22Rv1 (cell line): Measurements from ENCODE around the gene CDK5RAP2.

Source experiments
- ZFX ChIP-seq: fragments of 450-650 bp; IDR thresholded peaks from 2 replicates; pipeline ENCODE4 v1.6.1; 2017; ENCODE audit warnings: antibody characterized with exemption, borderline replicate concordance
- TF ChIP-seq, protein P1 (sequence below): fragments of 450-650 bp; IDR thresholded peaks from 2 replicates; pipeline ENCODE4 v1.5.1; 2017; ENCODE audit warnings: mild to moderate bottlenecking

- TF ChIP-seq, protein P1, sequence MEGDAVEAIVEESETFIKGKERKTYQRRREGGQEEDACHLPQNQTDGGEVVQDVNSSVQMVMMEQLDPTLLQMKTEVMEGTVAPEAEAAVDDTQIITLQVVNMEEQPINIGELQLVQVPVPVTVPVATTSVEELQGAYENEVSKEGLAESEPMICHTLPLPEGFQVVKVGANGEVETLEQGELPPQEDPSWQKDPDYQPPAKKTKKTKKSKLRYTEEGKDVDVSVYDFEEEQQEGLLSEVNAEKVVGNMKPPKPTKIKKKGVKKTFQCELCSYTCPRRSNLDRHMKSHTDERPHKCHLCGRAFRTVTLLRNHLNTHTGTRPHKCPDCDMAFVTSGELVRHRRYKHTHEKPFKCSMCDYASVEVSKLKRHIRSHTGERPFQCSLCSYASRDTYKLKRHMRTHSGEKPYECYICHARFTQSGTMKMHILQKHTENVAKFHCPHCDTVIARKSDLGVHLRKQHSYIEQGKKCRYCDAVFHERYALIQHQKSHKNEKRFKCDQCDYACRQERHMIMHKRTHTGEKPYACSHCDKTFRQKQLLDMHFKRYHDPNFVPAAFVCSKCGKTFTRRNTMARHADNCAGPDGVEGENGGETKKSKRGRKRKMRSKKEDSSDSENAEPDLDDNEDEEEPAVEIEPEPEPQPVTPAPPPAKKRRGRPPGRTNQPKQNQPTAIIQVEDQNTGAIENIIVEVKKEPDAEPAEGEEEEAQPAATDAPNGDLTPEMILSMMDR = no peak
- TF ChIP-seq ZFX = no peak
Observed at GRCh38 chr9:120374239-120374638, 205.7 kb downstream of the CDK5RAP2 start.
